Spleen (tissue), 11 donors: Measurements from ENCODE around the gene SEC14L1. TPM values are rescaled to one million over a fixed set of nuclear protein-coding genes. Genes with fewer than 3 reads are reported as not detected.

ENCODE experiments used
- DNase-seq: peaks from one replicate; pipeline ENCODE4 v3.0.0-alpha.2; 2020
- H3K27ac ChIP-seq, 8 donors: fragments of 200-600 bp; sonication (generic) in 7 of 8; 1 replicate in 4 of 8; 2 replicates in 4 of 8; pipeline versions ENCODE4 v1.5.0 to v1.8.0; 2016 to 2021; ENCODE audit warnings: inconsistent platforms in 4 of 8, mild to moderate bottlenecking in 4 of 8, moderate library complexity in 1 of 8
- H3K27me3 ChIP-seq, 7 donors: fragments of 200-600 bp; sonication (generic) in 6 of 7; replicated peaks in 1 of 7; 1 replicate in 4 of 7; 2 replicates in 3 of 7; pipeline versions ENCODE4 v1.5.0 to v1.8.0; 2016 to 2021; ENCODE audit warnings: inconsistent platforms in 3 of 7, mild to moderate bottlenecking in 1 of 7
- H3K36me3 ChIP-seq, 6 donors: fragments of 200-600 bp; sonication (generic) in 5 of 6; 1 replicate in 4 of 6; 2 replicates in 2 of 6; pipeline versions ENCODE4 v1.5.0 to v1.8.0; 2016 to 2021; ENCODE audit warnings: inconsistent platforms in 2 of 6
- H3K4me1 ChIP-seq, 6 donors: fragments of 200-600 bp; sonication (generic) in 5 of 6; 1 replicate in 3 of 6; 2 replicates in 3 of 6; pipeline versions ENCODE4 v1.5.0 to v1.8.0; 2016 to 2021; ENCODE audit warnings: inconsistent platforms in 3 of 6
- H3K4me3 ChIP-seq, 8 donors: fragments of 200-600 bp; sonication (generic) in 7 of 8; 1 replicate in 4 of 8; 2 replicates in 4 of 8; pipeline versions ENCODE4 v1.5.0 to v1.8.0; 2016 to 2021; ENCODE audit warnings: inconsistent platforms in 4 of 8, mild to moderate bottlenecking in 4 of 8, moderate library complexity in 2 of 8
- H3K9me3 ChIP-seq, 8 donors: fragments of 200-600 bp; sonication (generic) in 7 of 8; 1 replicate in 4 of 8; 2 replicates in 4 of 8; pipeline versions ENCODE4 v1.5.0 to v1.8.0; 2016 to 2021; ENCODE audit warnings: inconsistent platforms in 4 of 8
- POLR2A ChIP-seq, 3 donors: fragments of 450-650 bp; IDR thresholded peaks; one replicate each; pipeline ENCODE4 v1.5.1; 2017; ENCODE audit warnings: antibody characterized with exemption in 3 of 3, mild to moderate bottlenecking in 1 of 3
- POLR2AphosphoS5 ChIP-seq, 3 donors: sonication (generic); formaldehyde crosslinking; IDR thresholded peaks; one replicate each; pipeline ENCODE4 v1.5.1; 2017; ENCODE audit warnings: antibody characterized with exemption in 3 of 3
- WGBS, 5 donors: extraction: QIAGEN DNeasy Blood & Tissue Kit in 3 of 5; methylation state at CpG; one replicate each; pipeline versions ENCODE4 v1.1.5 to v1.1.7; 2013 to 2018; 5-methylcytosine and 5-hydroxymethylcytosine counted together
- intact Hi-C: fragments of 100-400 bp; cut with DNase I; formaldehyde crosslinking; loops from one replicate; pipeline ENCODE4 v1.15.0; 2023; ENCODE audit warnings: low total_unique reads
- polyA plus RNA-seq, 3 donors: library from polyadenylated mRNA; stranded (reverse); fragments of 200-250 nt; gene quantifications; one replicate each; pipeline ENCODE4 v1.2.1, GENCODE V29; 2013
- total RNA-seq, 7 donors: library from RNA; depleted of rRNA in 3 of 7; stranded (reverse); fragments of >200 nt in 3 of 7; fragmentation: NEBNext Ultra II Directional in 4 of 7; extraction: Animal tissue kit (Norgen Biotek cat#: 25700) in 4 of 7; gene quantifications; one replicate each; pipeline versions ENCODE4 v1.1.0 to v1.2.1, GENCODE V29; 2016 to 2021
- TF ChIP-seq, protein P1 (sequence below), 11 experiments: fragments of 200-600 bp in 7 of 11; fragments of 450-650 bp in 4 of 11; sonication (generic) in 4 of 11; IDR thresholded peaks in 8 of 11; conservative IDR thresholded peaks in 3 of 11; 1 replicate in 7 of 11; 2 replicates in 4 of 11; pipeline versions ENCODE4 v1.4.0 to v1.8.0; 2016 to 2021; ENCODE audit warnings: antibody characterized with exemption in 11 of 11, inconsistent platforms in 4 of 11, mild to moderate bottlenecking in 1 of 11
- donor health status: healthy with polysubstance abuse.
- donor health status: DM: no; HTN: no; CAD: no; lungs with moderate emphysema.
- donor health status: DM: no; HTN: no; CAD: no.
- donor health status: Bipolar disorder and iron deficiency.
- donor health status: healthy.
- donor health status: DM: no; HTN: no; CAD: no.
- donor health status: DM: yes; HTN: yes; CAD: no.

Gene SEC14L1
- total and polyA plus RNA-seq, 10 donors: 14.5 to 202 (median 169) TPM

DNA sequence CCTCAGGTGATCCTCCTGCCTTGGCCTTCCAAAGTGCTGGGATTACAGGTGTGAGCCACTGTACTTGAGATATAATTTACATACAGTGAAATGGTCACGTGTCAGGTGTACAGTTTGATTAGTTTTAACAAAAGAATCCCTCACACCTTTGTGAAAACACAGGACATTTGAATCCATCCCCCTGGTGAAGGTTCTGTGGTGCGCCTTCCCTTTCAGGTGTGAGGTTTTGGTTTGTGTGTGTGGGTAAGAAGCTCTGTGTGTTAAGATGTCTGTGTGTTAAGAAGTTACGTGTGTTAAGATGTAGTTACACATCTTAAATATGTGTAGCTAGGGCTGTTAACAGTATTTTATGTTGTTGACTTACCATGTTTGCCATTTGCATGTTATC lies 4.4 kb downstream of the SEC14L1 start:
- H3K36me3 ChIP-seq: peaks cover 2 to 72% (median 26%) of the 10 kb centered on the region in 6 donors
- peak overlapping the region in 3 of 8 donors; percentile 8 to 89 (median 14) for H3K4me3 ChIP-seq
- H3K9me3 ChIP-seq: no peaks in the 10 kb centered on the region
- intact Hi-C loops: no loop called here
- no peaks in the 10 kb centered on the region for H3K27me3 ChIP-seq
- H3K4me1 ChIP-seq: peaks cover 44 to 90% (median 86%) of the 10 kb centered on the region in 6 donors
- 64 to 85% (median 75%) methylated on average over 3 of the region's 3 CpGs for WGBS, 5 donors
- TF ChIP-seq POLR2A (IDR thresholded peaks at IDR 0.05) (no peak), POLR2AphosphoS5 (IDR thresholded peaks at IDR 0.05) (no peak)
- TF ChIP-seq, protein P1, sequence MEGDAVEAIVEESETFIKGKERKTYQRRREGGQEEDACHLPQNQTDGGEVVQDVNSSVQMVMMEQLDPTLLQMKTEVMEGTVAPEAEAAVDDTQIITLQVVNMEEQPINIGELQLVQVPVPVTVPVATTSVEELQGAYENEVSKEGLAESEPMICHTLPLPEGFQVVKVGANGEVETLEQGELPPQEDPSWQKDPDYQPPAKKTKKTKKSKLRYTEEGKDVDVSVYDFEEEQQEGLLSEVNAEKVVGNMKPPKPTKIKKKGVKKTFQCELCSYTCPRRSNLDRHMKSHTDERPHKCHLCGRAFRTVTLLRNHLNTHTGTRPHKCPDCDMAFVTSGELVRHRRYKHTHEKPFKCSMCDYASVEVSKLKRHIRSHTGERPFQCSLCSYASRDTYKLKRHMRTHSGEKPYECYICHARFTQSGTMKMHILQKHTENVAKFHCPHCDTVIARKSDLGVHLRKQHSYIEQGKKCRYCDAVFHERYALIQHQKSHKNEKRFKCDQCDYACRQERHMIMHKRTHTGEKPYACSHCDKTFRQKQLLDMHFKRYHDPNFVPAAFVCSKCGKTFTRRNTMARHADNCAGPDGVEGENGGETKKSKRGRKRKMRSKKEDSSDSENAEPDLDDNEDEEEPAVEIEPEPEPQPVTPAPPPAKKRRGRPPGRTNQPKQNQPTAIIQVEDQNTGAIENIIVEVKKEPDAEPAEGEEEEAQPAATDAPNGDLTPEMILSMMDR (IDR thresholded peaks at IDR 0.05 in 8 of 11, conservative IDR thresholded peaks at IDR 0.05 in 3 of 11): no peak
- H3K27ac ChIP-seq: peak overlapping the region; percentile 54 to 100 (median 88)
- no peak for DNase-seq

DNA sequence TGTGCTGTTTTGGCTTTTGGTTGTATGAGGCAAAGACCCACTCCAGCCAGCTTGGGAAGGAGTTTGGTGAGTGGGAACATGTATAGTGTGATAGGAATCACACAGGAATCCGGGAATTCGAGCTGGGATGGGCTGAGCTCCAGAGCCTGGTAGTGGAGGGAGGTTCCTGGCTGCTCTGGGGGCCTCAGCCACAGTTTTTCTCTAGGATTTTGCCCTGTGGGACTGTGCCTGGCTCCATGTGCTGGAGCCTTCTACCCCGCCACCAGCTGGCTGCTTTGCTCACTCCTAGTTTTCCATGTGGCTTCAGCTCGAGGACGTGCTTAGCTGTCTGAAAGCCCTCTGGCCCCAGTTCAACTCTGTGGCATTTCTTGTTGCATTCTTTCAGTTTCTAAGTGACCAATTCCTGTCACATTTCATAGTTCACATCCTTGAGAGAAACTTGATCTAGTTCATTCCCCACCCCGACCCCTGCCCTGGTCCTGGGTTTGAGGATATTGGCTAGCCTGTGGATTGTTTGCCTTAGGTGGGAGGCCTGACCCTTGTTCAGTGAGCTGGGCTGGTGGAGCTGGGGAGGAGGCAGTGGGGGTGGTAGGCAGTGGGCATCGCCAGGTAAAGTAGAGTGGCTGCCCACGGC lies 5.0 kb downstream of the SEC14L1 start:
- no peaks in the 10 kb centered on the region for H3K27me3 ChIP-seq
- DNase-seq: peak; percentile 81

DNA sequence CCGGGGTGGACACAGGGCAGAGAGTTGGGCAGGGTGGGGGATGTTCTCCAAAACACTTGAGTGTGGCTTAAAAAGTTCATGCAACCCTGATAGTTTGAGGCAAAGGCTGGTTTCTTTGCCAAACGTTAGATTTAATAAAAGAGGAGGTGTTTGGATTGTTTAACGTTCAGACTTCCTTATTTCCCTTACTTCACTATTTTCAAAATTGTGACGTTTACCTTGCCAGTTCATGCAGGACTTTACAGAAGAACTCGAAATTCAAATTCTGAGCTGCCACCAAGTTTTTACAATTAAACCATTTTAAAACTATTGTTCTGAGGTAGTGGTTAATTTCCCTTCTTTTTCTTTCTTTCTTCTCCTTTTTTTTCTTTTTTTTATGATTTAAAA lies 5.5 kb downstream of the SEC14L1 start:
- Histone ChIP-seq H3K27me3 (no peaks in the 10 kb centered on the region), H3K36me3 (peaks cover 2 to 83% (median 30%) of the 10 kb centered on the region in 6 donors), H3K4me3 (peak overlapping the region in 4 of 8 donors; percentile 8 to 89 (median 12)), H3K9me3 (no peaks in the 10 kb centered on the region), H3K27ac (peak overlapping the region; percentile 54 to 100 (median 88)), H3K4me1 (peaks cover 47 to 100% (median 95%) of the 10 kb centered on the region in 6 donors)
- WGBS, 5 donors: 19 to 25% (median 22%) methylated on average over 5 of the region's 5 CpGs
- intact Hi-C loops: no loop called here
- DNase-seq: no peak
- TF ChIP-seq POLR2A (IDR thresholded peaks at IDR 0.05): no peak

More for the DNA sequence above, 5.0 kb downstream of the SEC14L1 start:
- intact Hi-C loops: no loop called here
- Histone ChIP-seq H3K9me3 (no peaks in the 10 kb centered on the region), H3K4me3 (peak overlapping the region in 4 of 8 donors; percentile 8 to 89 (median 12)), H3K36me3 (peaks cover 2 to 78% (median 30%) of the 10 kb centered on the region in 6 donors), H3K4me1 (peaks cover 44 to 95% (median 91%) of the 10 kb centered on the region in 6 donors), H3K27ac (peak overlapping the region; percentile 54 to 100 (median 88))
- WGBS, 5 donors: 34 to 50% (median 37%) methylated on average over 8 of the region's 8 CpGs
- TF ChIP-seq, protein P1 (IDR thresholded peaks at IDR 0.05 in 8 of 11, conservative IDR thresholded peaks at IDR 0.05 in 3 of 11): peak in 3 of 11 experiments; percentile 12 to 22 (median 19)
- TF ChIP-seq POLR2A (IDR thresholded peaks at IDR 0.05) (no peak), POLR2AphosphoS5 (IDR thresholded peaks at IDR 0.05) (peak; percentile 69 to 78 (median 78))

DNA sequence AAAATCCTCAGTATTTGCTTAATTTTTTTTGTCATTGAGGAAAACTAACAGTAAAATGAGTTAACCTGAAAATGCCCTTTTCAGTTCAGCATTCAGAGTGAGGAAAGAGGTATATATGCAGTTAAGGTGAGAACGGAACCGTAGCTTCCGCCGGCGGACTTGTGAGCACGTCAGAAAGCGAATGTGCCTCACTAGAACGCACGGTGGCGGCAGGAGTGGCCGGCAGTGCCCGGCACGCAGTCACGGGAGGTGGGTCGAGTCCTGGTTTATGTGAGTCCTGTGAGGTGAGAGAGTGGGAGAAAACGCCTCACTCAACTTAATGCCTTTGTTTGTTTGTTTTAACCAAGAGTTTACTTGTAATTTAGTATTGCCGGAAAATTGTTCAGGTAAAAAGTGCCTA lies 6.1 kb downstream of the SEC14L1 start:
- intact Hi-C loops: no loop called here
- H3K27me3 ChIP-seq: no peaks in the 10 kb centered on the region
- TF ChIP-seq, protein P1 (IDR thresholded peaks at IDR 0.05 in 8 of 11, conservative IDR thresholded peaks at IDR 0.05 in 3 of 11): peak in 2 of 11 experiments; percentile 29
- peak; percentile 72 to 86 (median 76) for TF ChIP-seq POLR2AphosphoS5 (IDR thresholded peaks at IDR 0.05)
- TF ChIP-seq POLR2A (IDR thresholded peaks at IDR 0.05): no peak
- H3K4me1 ChIP-seq: peaks cover 45 to 100% (median 93%) of the 10 kb centered on the region in 6 donors
- H3K27ac ChIP-seq: peak overlapping the region; percentile 20 to 100 (median 88)
- H3K9me3 ChIP-seq: no peaks in the 10 kb centered on the region
- peak overlapping the region in 2 of 8 donors; percentile 14 to 89 for H3K4me3 ChIP-seq
- DNase-seq: peak; percentile 90
- H3K36me3 ChIP-seq: peaks cover 2 to 89% (median 32%) of the 10 kb centered on the region in 6 donors
- 50 to 79% (median 68%) methylated on average over 17 of the region's 17 CpGs for WGBS, 5 donors
